Activated gamma-delta T cell (primary cell): ENCODE measurements around the gene VWA2.

Source experiments
- DNase-seq: peaks from one replicate; lab custom pipeline; 2025; lab: John Stamatoyannopoulos, UW

Gene VWA2

GRCh38 chr10:114245121-114245791 lies 6.2 kb downstream of the VWA2 start:
- DNase-seq: no peak

DNA sequence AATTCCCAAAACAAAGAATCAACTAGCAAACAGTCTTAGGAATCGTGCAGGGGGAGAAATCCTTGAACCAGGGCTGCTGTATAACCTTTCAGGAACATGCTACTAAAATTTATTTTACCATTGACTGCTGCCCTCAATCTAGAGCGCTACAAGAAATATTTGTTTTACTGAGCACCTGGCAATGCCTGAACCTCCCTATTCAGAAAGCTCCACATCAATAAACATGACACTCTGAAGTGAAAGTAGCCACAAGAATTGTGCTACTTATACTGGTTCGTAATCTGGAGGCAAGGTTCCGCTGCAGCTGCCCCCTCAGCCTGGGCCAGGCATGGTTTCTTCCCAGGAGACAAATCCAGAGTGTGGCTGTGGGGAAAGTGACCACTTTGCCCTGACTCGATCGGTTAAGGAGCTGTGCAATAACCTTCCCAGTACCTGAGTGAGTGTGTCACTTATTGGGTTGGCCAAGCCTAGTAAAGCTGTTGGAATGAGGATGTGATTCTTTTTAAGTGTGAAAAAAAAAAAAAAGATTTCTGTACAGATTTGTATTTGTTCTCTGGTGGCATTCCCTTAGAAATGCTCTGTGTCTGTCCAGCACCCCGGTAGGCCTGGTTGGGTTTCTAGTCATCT lies 7.7 kb downstream of the VWA2 start:
- no peak for DNase-seq

DNA sequence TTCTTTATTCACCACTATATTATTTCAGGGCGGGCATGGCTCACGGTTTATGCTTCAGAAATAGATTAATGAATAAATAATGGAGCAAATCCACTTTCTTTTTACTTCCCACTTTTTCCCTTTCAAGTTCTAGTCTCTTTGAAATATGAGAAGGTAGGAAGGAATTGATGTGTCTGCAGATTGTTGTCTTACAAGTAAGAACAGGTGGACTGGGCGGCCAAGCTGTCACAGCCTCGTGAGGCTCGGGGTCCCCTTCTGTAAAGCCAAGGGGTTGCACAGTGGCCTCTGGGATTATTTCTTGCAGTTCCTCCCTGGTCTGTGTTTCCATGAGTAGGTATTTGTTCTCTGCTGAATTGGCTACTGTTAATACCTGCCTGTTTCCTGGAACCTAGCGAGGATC lies 11.2 kb downstream of the VWA2 start:
- no peak for DNase-seq

- DNase-seq: no peak
Measured at GRCh38 chr10:114250716-114251115, 11.7 kb downstream of the VWA2 start.

- DNase-seq: no peak
Measured at GRCh38 chr10:114252092-114252491, 13.0 kb downstream of the VWA2 start.

GRCh38 chr10:114252883-114253282 lies 13.8 kb downstream of the VWA2 start:
- DNase-seq: no peak

GRCh38 chr10:114255227-114255626 lies 16.2 kb downstream of the VWA2 start:
- no peak for DNase-seq

GRCh38 chr10:114256008-114256765 lies 17.1 kb downstream of the VWA2 start:
- no peak for DNase-seq

DNA sequence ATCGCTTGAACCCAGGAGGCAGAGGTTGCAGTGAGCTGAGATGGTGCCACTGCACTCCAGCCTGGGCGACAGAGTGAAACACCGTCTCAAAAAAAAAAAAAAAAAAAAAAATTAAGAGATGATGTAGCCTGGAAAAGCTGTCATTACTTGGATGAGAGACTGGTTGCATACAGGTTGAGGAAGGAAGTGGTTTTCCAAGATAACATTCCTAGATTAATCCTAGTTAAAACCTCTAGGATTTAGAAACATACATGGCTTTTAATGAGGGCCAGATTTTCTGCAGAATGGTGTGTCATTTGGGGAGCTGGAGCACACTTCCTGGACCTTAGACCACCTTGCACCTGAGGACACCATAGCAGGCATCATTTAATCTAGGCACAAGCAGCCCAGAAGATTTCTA lies 17.8 kb downstream of the VWA2 start:
- DNase-seq: no peak

GRCh38 chr10:114257498-114257897 lies 18.4 kb downstream of the VWA2 start:
- DNase-seq: no peak

DNA sequence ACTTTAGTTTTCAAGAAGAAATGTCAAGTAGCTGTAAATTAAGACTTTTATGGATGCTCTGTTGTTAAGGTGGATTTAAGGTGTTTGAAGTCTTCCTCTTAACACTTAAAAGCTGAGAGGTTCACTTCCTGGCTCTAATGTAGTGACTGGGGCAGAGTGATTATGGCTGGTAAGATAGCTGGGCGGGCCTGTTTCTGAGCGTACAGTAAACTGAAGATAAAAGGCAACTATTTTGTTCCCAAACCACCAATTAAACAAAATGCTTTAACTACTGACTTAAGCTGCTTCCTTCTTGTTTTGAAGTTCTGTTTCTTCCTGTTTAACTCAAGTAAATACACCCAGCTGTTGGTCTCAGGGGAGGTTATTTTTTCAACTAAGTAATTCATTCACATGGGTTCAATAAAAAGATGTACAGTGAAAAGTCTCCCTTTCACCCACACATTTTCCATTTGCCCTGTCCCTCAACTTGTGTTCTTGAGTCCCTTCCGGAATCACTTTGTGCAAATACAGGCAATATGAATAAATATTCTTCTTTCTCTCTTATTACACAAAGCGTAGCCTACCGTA lies 19.3 kb downstream of the VWA2 start:
- DNase-seq: no peak

GRCh38 chr10:114259824-114260223 lies 20.8 kb downstream of the VWA2 start:
- DNase-seq: no peak

DNA sequence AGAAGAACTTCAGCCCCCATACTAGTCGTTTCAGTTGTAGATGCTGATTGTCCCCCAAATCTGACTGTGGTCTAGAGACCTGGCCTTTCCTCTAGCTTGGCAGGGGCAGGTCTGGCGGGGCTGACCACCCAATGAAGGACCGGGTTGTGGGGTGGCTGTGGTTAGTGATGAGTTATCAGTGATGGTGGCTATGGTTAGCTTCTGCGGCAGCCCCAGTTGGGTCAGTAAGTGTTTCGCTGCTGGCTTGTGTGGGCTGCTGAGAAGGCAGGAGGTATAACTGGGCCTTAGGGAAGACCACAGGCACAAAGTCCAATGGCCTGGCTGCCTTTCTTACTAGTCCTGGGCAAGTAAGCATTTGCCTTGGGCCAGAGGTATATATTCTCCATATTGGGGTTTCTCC lies 21.3 kb downstream of the VWA2 start:
- no peak for DNase-seq

GRCh38 chr10:114261076-114261475 lies 22.0 kb downstream of the VWA2 start:
- no peak for DNase-seq

- no peak for DNase-seq
Measured at GRCh38 chr10:114262496-114262895, 23.4 kb downstream of the VWA2 start.

- DNase-seq: no peak
Measured at GRCh38 chr10:114265392-114266053, 26.5 kb downstream of the VWA2 start.

DNA sequence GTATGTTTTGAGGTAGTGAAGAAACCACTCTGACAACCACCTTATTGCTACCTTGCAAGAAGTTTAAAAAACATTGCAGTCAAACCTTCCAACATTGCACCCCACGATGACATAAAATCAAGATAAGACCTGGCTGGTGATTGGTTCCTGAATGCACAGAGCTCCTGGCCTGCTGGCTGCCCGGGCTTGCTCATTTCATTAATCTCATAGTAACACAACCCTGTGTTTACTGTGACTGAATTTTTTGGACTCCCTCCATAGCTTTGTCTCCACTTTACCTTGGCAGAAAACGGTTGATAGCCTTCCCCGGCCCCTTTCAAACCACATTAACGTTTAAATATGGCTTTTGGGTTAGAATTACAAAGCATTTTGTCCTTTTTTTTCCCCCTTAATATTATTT lies 27.5 kb downstream of the VWA2 start:
- DNase-seq: no peak

DNA sequence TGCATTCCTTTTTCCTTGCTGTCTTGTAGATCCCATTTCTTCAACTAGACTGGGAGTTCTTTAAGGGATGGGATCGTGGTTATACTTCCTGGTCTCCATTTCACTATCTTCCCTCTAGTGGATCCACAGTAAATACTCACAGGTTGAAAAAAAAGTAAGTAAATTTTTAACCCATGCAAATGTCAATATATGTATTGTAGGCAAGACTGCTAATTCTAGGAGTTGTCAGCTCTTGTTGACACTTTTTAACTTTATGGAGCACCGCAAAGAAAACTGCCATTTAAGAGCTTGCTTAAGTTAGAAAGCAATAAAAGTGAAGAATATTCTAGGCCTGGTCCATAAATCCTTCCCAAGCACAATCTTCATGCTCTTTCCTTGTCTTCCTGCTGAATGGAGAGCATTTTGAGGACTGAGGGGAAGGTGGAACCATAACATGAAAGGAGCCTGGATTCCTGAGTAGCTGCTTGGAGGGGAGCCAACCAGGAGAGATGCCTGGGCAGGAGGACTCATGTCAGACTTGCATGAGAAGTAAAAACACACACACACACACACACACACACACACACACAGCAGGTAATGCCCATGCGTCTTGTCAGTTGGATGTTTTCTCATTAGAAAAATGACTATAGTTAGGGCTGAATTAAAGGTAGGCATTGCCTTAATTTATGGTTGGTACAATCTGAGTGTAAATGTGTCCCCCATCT lies 32.2 kb downstream of the VWA2 start:
- DNase-seq: no peak

DNA sequence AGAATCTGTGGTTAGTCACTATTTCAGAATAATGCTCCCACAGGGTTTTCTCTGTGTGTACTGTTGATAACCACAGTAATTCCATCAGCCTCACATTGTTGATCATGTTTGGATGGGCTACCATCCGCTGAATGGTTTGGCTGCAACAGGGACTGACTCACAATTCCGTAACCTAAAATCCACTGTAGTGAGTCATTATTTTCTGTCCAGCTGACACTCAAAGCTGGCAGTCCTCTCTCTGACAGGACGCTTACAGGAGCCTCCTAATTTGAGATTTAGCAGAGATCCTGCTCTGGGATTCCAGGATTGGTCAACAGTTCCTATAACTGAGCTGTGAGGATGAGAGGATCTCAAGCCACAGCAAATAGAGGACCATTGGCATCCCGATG lies 32.7 kb downstream of the VWA2 start:
- no peak for DNase-seq

- DNase-seq: no peak
Measured at GRCh38 chr10:114272696-114273095, 33.6 kb downstream of the VWA2 start.

GRCh38 chr10:114273910-114274309 lies 34.9 kb downstream of the VWA2 start:
- DNase-seq: no peak
